ENCODE results near the gene GAS7.

DNA sequence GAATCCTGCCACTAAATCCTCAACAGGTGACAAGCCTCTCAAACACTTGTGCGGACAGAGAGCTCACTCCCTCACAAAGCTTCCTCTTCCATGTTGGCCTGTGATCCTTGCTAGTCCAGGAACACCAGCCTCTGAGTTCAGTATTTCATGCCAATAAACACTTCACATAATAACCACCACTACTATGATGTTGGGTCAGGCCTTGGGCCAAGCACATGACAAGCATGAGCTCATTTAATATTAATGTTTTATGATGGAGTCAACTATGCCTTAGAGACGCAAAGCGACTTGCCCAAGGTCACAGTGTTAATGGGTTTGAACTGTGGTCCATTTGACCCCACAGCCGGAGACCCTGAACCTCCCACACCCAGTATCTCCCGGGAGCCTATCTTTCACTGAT lies 129.1 kb downstream of the GAS7 start:
- no peak for TF ChIP-seq SP1 (IDR thresholded peaks at IDR 0.05)
- no peak for TF ChIP-seq ZNF384 (IDR thresholded peaks at IDR 0.05)
- TF ChIP-seq HDGF (IDR thresholded peaks at IDR 0.05; ENCODE audit: borderline replicate concordance): no peak
- TF ChIP-seq SUZ12 (IDR thresholded peaks at IDR 0.05): no peak
- TF ChIP-seq NFRKB (IDR thresholded peaks at IDR 0.05): no peak
- TF ChIP-seq BHLHE40 (IDR thresholded peaks at IDR 0.05; ENCODE audit: borderline replicate concordance): no peak
- TF ChIP-seq ELF4 (IDR thresholded peaks at IDR 0.05): no peak
- TF ChIP-seq CTBP1 (IDR thresholded peaks at IDR 0.05; ENCODE audit: borderline replicate concordance): no peak
- no peak for TF ChIP-seq TARDBP (IDR thresholded peaks at IDR 0.05)
- no peak for TF ChIP-seq FOXA1 (IDR thresholded peaks at IDR 0.05)
- no peak for TF ChIP-seq ARNT (IDR thresholded peaks at IDR 0.05)
